Rectal smooth muscle tissue (tissue), 1 donor: ENCODE measurements around the gene DDX39B.
A peak's percentile ranks its signal among the peaks of the same experiment; 100 is the strongest.
"Not testable (repeated sequence)": the region's sequence is repeated elsewhere in the genome, so short reads cannot be mapped to it uniquely, and the experiment has no call there.

Experiments
- H3K27ac ChIP-seq: one replicate; pipeline ENCODE4 v1.7.0; 2013; ENCODE audit warnings: low read depth, low read length, inconsistent platforms
- H3K27me3 ChIP-seq: one replicate; pipeline ENCODE4 v1.7.0; 2013; ENCODE audit warnings: low read length; ENCODE audit not compliant: control insufficient read depth, insufficient read depth
- H3K36me3 ChIP-seq: one replicate; pipeline ENCODE4 v1.7.0; 2013; ENCODE audit warnings: low read length; ENCODE audit not compliant: control insufficient read depth, insufficient read depth
- H3K4me1 ChIP-seq: one replicate; pipeline ENCODE4 v1.7.0; 2013; ENCODE audit warnings: low read length; ENCODE audit not compliant: control insufficient read depth, insufficient read depth
- H3K4me3 ChIP-seq: one replicate; pipeline ENCODE4 v1.7.0; 2013; ENCODE audit warnings: low read length
- H3K9ac ChIP-seq: one replicate; pipeline ENCODE4 v1.7.0; 2013; ENCODE audit warnings: low read length

DDX39B gene

GRCh38 chr6:31525932-31526591, 15.7 kb downstream of the DDX39B start:
- Histone ChIP-seq H3K27ac (no peak overlapping the region), H3K36me3 (peaks cover 15% of the 10 kb centered on the region)

GRCh38 chr6:31525553-31525931, 16.3 kb downstream of the DDX39B start:
- Histone ChIP-seq H3K4me1 (no peaks in the 10 kb centered on the region), H3K9ac (no peak overlapping the region), H3K27me3 (no peaks in the 10 kb centered on the region), H3K4me3 (no peak overlapping the region), H3K36me3 (peaks cover 10% of the 10 kb centered on the region), H3K27ac (no peak overlapping the region)

More at GRCh38 chr6:31525932-31526591, 15.7 kb downstream of the DDX39B start:
- Histone ChIP-seq H3K9ac (no peak overlapping the region), H3K27me3 (no peaks in the 10 kb centered on the region), H3K4me3 (no peak overlapping the region), H3K4me1 (no peaks in the 10 kb centered on the region)

GRCh38 chr6:31521835-31522234, 20.0 kb downstream of the DDX39B start:
- Histone ChIP-seq H3K36me3 (no peaks in the 10 kb centered on the region), H3K4me3 (no peak overlapping the region), H3K27ac (no peak overlapping the region)

GRCh38 chr6:31513456-31514165, 28.2 kb downstream of the DDX39B start:
- H3K4me3 ChIP-seq: no peak overlapping the region
- no peaks in the 10 kb centered on the region for H3K36me3 ChIP-seq
- H3K27ac ChIP-seq: no peak overlapping the region
- no peak overlapping the region for H3K9ac ChIP-seq
- H3K27me3 ChIP-seq: no peaks in the 10 kb centered on the region
- no peaks in the 10 kb centered on the region for H3K4me1 ChIP-seq

More at GRCh38 chr6:31521835-31522234, 20.0 kb downstream of the DDX39B start:
- Histone ChIP-seq H3K27me3 (no peaks in the 10 kb centered on the region), H3K9ac (no peak overlapping the region), H3K4me1 (no peaks in the 10 kb centered on the region)

GRCh38 chr6:31510007-31510406, 31.8 kb downstream of the DDX39B start:
- Histone ChIP-seq H3K27ac (no peak overlapping the region), H3K4me1 (no peaks in the 10 kb centered on the region), H3K4me3 (no peak overlapping the region), H3K9ac (no peak overlapping the region), H3K36me3 (peaks cover 3% of the 10 kb centered on the region), H3K27me3 (no peaks in the 10 kb centered on the region)

GRCh38 chr6:31509036-31509435, 32.8 kb downstream of the DDX39B start:
- not testable (repeated sequence) for H3K9ac ChIP-seq, H3K4me3 ChIP-seq, H3K27ac ChIP-seq, H3K36me3 ChIP-seq, H3K27me3 ChIP-seq, H3K4me1 ChIP-seq

GRCh38 chr6:31502586-31502985, 39.2 kb downstream of the DDX39B start:
- Histone ChIP-seq H3K27ac (no peak overlapping the region), H3K36me3 (peaks cover 3% of the 10 kb centered on the region), H3K27me3 (peaks cover 6% of the 10 kb centered on the region), H3K9ac (no peak overlapping the region), H3K4me3 (no peak overlapping the region), H3K4me1 (no peaks in the 10 kb centered on the region)

- H3K9ac ChIP-seq, H3K4me3 ChIP-seq, H3K4me1 ChIP-seq, H3K27me3 ChIP-seq, H3K36me3 ChIP-seq, H3K27ac ChIP-seq: not testable (repeated sequence)
Observed at GRCh38 chr6:31499648-31500047, 42.2 kb downstream of the DDX39B start.

GRCh38 chr6:31498748-31499147, 43.1 kb downstream of the DDX39B start:
- peaks cover 10% of the 10 kb centered on the region for H3K27me3 ChIP-seq
- H3K9ac ChIP-seq: no peak overlapping the region
- H3K36me3 ChIP-seq: no peaks in the 10 kb centered on the region
- H3K4me1 ChIP-seq: no peaks in the 10 kb centered on the region
- no peak overlapping the region for H3K27ac ChIP-seq
- no peak overlapping the region for H3K4me3 ChIP-seq

- Histone ChIP-seq H3K27ac (no peak within 1 kb of the TSS), H3K36me3 (no peaks in the 10 kb centered on the region), H3K27me3 (peaks cover 10% of the 10 kb centered on the region), H3K4me1 (no peaks in the 10 kb centered on the region), H3K9ac (no peak within 1 kb of the TSS), H3K4me3 (peak within 1 kb of the TSS; percentile 62)
Observed at GRCh38 chr6:31497531-31498476, 44.0 kb downstream of the DDX39B start, which contains the start of gene MICB. Gene MICB (plus strand): TSS chr6:31498145. CDS start chr6:31498194, 49 bp downstream.

- not testable (repeated sequence) for H3K27ac ChIP-seq, H3K4me1 ChIP-seq, H3K27me3 ChIP-seq, H3K36me3 ChIP-seq, H3K4me3 ChIP-seq, H3K9ac ChIP-seq
Observed at GRCh38 chr6:31496826-31497225, 45.0 kb downstream of the DDX39B start.

- no peak overlapping the region for H3K27ac ChIP-seq
- no peaks in the 10 kb centered on the region for H3K4me1 ChIP-seq
- H3K27me3 ChIP-seq: peaks cover 13% of the 10 kb centered on the region
- H3K4me3 ChIP-seq: peak overlapping the region; percentile 24
- no peaks in the 10 kb centered on the region for H3K36me3 ChIP-seq
- no peak overlapping the region for H3K9ac ChIP-seq
Observed at GRCh38 chr6:31495580-31495979, 46.2 kb downstream of the DDX39B start.
